ENCODE data around the gene ITGA11.

ITGA11 gene

GRCh38 chr15:68309024-68309423 lies 122.9 kb downstream of the ITGA11 start:
- TF ChIP-seq, protein P1, sequence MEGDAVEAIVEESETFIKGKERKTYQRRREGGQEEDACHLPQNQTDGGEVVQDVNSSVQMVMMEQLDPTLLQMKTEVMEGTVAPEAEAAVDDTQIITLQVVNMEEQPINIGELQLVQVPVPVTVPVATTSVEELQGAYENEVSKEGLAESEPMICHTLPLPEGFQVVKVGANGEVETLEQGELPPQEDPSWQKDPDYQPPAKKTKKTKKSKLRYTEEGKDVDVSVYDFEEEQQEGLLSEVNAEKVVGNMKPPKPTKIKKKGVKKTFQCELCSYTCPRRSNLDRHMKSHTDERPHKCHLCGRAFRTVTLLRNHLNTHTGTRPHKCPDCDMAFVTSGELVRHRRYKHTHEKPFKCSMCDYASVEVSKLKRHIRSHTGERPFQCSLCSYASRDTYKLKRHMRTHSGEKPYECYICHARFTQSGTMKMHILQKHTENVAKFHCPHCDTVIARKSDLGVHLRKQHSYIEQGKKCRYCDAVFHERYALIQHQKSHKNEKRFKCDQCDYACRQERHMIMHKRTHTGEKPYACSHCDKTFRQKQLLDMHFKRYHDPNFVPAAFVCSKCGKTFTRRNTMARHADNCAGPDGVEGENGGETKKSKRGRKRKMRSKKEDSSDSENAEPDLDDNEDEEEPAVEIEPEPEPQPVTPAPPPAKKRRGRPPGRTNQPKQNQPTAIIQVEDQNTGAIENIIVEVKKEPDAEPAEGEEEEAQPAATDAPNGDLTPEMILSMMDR (IDR thresholded peaks at IDR 0.05): no peak

DNA sequence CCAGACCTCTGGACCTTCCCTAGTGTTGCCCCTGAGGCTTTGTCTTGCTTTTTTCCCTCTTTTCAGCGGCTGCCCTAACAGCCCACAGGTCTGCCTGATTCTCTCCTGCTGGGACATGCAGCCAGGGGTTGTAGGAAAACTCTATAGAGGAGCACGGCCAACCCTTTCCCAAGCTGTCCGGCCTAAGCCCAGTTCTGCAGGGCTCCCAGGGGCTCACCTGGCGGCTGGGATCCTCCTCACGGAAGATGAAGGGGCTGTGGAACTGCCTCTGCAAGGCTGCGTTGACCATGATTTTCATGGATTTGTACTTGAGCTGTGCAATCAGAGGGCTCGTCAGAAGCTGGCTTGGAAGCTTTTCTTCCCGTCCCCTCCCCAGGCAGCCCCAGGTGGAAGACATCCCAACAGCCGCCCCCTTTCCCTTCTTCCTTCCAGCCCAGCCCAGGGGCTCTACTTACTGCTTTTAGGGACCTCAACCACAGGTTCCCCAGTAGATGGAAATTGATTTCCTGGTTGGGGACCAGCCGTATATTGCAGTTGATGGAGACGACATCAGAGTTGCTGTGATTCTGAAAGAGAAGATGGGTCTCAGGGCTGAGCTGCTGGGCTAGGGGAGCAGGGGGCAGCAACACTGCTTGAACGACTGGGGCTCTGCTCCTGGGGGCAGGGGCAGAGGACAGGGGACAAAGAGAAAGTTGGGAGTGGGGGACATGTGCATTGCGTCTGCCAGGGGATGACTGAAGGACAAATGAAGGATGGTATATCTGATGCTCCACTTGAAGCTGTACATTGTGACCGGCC lies 124.6 kb downstream of the ITGA11 start:
- TF ChIP-seq, protein P1 (IDR thresholded peaks at IDR 0.05): no peak

GRCh38 chr15:68305420-68305871 lies 126.5 kb downstream of the ITGA11 start:
- TF ChIP-seq, protein P1 (IDR thresholded peaks at IDR 0.05): no peak

DNA sequence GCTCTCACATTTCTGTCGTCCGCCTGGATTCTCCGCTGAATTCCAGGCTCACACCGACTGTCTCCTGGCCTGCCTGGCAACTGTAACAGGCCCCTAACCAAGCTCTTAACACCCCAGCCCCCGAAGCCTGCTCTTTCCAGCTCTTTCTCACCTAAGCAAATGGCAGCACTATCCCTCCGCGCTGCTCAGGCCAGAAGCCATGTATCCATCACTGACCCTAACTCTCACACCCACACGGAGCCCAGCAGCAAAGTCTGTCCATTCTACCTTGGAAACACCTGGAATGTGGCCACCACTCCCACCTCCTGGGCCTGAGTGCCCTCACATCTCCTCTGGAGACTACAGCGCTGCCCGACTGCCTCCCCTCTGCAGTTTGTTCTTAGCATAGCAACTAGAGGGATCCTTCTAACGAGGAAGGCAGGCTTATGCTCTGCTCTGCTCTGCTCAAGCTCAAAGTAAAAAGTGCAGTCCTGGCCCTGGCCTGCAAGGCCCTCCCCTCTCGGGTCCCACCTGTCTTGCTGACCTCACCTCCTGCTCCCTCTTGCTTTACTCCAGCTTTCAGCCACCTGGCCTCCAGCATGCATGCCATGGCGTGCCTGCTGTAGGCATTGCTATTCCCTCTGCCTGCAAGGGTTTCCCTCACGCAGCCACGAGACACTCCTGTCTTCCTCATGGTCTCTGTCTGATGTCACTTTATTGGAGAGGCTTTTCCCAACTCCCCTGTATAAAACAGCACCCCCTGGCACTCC lies 127.2 kb downstream of the ITGA11 start:
- TF ChIP-seq, protein P1 (IDR thresholded peaks at IDR 0.05): no peak

- TF ChIP-seq, protein P1 (IDR thresholded peaks at IDR 0.05): no peak
Measured at GRCh38 chr15:68303560-68304436, 128.2 kb downstream of the ITGA11 start.

GRCh38 chr15:68303134-68303533 lies 128.8 kb downstream of the ITGA11 start:
- TF ChIP-seq, protein P1 (IDR thresholded peaks at IDR 0.05): no peak

DNA sequence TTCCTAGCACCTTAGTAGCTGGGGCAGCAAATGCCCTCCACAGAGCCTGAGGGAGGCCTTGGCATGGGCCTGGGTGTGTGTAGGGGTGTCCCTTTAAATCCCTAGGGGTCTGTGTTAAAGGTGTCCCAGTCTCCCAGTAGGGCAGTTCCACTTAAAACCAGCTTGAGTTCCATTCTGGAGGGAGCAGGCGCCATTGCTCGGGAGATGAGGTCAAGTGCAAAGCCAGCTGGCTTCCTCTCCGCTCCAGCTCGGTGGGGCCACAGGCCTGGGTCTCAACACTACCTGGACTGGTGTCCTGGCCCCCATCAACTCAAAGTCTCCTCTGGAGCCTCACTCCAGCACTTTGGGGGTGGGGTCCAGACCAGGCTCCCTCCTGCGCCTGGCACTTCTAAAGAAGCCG lies 129.2 kb downstream of the ITGA11 start:
- TF ChIP-seq, protein P1 (IDR thresholded peaks at IDR 0.05): no peak
